ELR (cell line): ENCODE results near the gene BNC2.

Experiments used
- DNase-seq: peaks from one replicate; pipeline ENCODE4 v3.0.0-alpha.2; 2015; ENCODE audit warnings: low read depth

BNC2 gene

DNA sequence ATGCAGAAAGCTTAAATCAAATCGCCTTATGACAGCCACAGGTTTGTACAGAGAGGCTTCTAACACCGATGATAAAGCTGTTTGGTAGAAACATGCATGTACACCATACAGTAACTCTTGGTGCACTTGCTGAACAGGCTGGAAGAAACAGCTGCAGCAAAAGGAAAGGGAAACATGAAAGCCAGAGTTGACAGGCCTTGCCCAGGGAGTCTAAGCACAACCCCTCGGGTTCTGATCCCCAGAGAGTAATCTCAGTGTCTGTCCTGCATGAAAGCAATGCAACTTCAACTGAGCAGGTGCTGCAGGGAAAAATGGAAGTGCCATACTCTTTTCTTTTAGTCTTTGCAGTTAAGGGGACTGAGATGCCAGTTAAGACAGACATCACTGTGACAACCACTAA lies 419.9 kb downstream of the BNC2 start:
- no peak for DNase-seq

DNA sequence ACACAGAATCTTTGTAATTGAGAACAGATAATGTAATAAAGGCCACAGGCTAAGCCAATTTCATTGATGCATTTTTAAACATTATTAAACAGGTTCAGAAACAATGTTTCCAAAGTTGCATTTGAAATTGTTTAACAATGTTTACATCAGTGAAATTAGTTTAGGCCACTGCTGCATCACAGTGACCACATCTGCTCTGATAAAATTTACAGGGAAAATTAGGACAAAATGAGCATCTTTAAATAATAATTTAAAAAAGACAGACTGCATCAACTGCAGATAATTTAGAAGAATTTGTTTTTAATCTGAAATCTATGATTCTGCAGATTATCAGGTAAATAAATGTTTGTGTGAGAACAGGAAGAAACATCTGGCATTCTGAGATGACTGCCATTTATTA lies 420.4 kb downstream of the BNC2 start:
- no peak for DNase-seq

DNA sequence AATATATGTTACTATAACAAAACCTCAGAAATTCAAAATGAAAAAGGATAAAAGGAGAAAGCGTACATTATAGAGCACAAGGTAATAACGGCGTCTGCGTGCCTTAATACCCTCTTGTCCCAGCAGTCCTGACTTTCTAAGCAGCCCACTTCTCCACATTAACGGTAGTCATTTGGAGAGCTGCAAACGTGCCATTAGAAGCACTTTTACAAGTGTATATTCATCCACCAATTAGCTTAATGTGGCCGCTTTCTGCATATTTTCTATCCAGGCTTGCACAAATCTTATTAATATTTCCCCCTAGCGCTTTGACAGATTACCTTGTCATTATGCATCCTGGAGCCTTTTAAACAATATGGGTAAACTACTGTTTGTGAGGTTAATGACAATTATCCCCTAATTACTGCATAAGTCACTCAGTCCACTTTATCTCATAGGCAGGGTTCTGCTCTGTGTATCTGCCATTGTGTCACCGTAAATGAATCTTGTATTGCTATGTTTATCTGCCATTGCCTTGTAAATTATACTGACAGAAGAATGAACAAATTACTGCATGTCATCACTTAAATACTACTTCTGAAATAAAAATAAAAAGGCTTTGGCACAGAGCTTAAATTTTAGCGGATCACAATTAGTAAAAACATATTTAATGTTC lies 421.3 kb downstream of the BNC2 start:
- no peak for DNase-seq

DNA sequence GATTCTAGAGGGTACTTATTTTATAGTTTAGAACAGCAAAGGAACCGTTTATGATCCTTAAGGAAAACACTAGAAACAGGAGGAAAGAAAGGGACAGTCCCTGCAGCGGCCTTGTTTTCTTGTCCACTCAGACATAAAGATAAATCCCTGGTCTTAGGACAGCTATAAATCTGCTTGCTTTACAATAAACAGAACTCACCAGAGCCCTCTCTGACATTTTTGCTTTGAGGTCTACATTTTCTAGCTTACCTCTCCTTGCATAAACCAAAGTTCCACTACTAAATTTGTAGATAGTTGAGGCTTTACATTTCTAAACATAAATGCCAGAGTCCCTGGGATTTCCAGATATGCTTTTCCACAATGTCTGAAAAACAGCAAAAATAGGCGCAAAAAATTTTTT lies 422.5 kb downstream of the BNC2 start:
- DNase-seq: no peak

DNA sequence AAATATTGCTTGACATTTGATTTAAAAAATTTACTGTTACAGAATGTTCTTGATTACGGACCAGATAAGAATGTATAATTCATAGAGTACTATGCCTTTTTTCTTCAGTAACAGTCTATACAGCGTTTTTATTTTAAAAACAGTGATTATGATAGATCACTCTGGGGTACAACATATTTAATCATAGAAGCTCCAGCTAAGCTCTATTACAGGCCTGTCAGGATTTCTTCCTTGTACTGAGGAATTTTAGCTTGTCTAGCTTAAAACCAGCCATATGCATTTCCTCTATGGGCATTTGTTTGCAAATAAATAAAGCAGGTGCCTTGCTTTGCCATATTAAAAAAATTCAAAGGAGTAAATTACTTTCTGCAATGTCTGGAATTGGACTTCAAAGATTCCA lies 423.8 kb downstream of the BNC2 start:
- no peak for DNase-seq

DNA sequence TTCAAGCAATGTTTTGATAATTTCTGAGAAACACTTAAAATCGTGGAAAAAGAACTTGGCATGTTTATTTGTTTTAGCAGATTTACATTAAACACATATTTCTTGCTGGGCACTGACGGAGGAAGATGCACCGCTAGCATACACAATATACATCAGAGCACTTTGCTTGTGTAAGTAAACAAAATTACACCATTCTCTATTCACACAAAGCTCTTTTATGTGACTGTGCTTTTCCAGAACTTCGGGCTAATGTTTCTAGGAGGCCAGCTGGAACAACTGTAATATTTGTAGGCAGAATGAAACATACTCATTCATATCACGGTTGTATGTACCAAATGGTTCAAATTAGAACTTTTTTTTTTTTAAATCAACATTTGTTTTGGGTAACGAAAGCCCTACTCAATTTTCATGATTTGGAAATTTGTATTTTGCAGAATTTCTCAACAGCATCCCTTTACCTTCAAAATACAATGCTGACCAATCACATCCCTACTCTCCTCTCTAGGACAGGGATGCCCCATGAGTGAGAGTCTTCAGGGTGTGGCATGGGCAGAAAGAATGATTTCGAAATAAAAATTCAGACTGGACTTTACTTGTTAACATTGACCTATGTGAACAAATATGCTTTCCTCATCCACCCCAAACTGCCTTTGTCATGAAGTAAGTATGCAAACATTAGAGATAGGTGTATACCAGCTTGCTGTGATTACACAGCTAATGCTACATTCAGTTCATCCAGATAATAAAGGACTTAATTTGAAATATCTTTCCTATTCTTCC lies 425.1 kb downstream of the BNC2 start:
- DNase-seq: peak; percentile 21

DNA sequence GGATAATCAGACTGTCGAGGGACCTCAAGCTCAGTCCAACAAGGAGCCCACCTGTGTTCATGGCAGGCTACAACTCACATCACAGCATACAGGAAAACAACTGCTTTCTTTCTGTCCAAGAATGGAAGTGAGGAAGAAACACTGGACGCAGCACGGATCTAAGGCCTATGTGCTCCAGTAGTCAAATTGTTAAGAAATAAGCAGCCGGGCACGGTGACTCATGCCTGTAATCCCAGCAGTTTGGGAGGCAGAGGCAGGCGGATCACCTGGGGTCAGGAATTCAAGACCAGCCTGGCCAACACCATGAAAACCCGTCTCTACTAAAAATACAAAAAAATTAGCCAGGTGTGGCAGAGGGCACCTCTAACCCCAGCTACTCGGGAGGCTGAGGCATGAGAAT lies 427.8 kb downstream of the BNC2 start:
- DNase-seq: peak; percentile 66

DNA sequence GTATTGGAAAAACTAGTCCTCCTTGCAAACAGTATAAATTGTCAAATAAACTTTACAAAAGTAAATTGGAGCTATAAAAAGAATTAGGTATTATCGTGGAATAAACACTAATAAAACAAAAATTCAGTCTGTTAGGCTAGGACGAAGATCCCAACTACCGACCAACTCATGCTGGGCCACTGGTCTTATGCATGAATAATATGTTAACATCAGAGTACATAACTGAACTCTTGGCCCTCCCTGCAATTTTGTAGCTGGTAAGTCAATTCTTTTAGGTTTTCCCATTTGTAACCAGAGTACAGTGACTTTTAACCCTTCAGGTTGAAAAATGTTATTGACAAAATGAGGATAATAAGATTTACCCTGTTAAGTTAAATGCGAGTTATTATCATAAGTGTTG lies 428.7 kb downstream of the BNC2 start:
- no peak for DNase-seq

DNA sequence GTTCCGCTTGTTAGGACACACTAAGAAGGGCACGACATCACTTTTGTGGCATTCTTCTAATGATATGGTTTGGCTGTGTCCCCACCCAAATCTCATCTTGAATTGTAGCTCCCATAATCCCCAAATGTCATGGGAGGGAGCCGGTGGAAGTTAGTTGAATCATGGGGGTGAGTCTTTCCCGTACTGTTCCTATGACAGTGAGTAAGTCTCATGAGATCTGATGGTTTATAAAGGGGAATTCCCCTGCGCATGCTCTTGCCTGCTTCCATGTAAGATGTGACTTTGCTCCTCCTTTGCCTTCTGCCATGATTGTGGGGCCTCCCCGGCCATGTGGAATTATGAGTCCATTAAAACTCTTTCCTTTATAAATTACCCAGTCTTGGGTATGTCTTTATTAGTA lies 431.6 kb downstream of the BNC2 start:
- peak; percentile 24 for DNase-seq

DNA sequence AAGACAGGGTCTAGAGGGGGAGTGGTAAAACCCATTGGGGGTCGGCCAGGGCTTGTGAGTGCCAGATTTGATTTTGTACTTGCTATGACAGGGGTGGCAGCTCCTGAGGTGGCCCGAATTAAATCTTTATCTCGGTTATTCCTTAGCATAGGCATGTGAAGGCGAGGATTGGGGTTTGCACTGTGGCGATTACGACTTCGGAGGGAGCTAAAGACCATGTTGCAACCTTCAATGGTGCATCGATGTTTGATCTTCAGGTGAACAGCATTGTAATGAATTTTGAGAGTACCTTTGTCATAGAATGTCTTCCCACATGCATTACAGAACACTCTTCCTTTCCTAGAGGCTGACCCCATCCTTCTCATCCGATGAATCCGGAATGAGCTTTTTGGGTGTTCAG lies 433.9 kb downstream of the BNC2 start:
- no peak for DNase-seq

DNA sequence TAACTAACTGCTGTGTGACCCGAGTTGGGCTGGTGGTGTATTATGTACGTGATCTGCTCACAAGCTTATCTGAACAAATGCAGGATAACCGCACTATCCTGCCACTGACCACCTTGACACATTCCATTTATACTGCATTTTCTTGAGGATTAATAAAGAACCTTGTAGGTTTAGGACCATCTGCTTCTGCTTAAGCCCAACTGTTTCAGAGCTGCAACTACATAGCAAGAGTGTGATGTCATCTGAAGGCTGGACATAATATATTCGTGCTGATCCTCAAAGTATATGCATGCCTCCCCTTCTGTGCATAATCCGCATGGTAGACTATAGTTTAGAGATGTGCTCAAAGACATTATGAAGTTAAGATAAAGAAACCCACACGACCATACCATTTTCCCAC lies 435.9 kb downstream of the BNC2 start:
- peak; percentile 29 for DNase-seq

DNA sequence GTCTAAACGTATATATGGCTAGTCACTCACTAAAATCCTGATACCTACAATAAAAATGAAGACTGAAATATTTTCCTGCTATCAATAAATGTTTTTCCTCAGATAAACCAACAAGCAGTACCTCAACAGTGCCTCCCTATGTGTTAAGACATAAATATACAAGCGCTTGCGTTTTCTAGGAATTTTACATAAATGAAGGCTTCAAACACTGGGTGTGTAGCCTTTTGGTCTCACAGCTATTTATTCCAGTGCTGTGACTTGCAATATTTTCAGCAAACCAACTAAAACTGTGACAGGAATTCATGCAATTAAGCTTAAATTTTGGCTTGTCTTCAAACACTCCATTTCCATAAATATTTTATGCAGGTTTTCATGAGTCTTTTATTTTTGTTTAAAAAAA lies 437.0 kb downstream of the BNC2 start:
- no peak for DNase-seq

DNA sequence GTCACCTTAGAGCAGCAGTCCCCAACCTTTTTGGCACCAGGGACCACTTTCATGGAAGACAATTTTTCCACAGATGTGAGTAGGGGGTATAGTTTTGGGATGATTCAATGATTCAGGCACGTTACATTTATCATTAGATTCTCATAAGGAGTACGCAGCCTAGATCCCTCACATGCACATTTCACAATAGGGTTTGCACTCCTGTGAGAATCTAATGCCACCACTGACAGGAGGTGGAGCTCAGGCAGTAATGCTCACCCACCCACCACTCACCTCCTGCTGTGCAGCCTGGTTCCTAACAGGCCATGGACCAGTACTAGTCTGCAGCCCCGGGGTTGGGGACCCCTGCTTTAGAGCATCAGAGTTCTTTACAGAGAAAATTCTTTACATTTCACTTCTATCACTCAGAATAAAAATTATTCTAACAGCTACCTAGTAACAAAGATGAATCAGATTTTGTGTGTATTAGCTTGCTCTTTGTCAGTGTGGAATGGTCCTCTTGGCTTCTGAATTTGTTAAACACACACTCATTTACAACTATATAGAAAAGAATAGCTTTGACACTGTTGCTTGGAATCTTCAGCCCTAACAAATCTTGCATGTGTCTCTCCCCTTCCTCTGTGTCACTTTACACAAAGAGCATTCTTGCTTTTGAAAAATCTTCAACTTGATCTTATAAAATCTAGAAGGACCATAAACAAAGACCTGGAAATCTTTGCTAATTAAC lies 438.6 kb downstream of the BNC2 start:
- DNase-seq: no peak

DNA sequence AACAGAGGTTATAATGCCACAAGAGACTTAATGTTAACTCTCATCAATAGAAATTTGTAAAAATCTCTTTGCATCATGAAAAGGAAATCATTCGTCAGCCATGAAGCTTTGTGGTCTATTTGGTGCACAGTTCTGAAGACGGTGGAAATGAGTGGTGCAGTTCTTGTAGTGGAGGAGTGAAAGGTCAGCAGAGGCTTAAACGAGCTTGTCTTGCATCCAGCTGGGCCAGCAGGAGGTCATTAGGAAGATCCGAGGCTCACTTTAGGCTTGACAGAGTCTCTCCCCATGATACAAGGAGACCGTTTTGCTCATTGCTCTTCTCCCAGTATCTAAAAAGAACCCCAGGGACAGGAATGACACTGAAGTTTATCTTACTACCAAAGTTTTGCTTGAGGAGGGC lies 440.8 kb downstream of the BNC2 start:
- no peak for DNase-seq

DNA sequence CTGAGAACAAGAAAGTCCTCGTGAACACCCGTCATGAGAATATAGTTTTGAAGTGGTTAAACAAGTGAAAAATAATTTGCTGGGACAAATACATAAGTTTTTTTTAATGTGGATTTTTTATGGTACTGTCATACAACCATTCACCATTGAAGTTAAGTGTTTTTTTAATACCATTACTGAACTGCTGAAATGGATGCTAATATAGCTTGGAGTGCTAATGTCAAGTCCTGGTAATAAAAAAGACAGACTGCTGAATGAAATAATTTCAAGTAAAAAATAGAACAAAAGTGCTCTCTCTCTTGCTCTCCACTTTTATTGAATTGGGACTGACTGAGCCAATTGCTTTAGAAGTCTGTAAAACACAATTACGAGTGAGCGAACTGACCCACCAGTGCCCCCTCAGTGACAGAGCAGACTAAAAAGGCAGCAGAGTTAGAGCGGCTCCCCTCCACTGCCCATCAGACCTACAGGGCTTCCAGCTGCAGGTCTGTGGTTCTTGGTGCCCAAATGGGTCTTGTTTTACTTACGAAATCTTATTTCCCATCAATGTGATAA lies 442.5 kb downstream of the BNC2 start:
- no peak for DNase-seq

DNA sequence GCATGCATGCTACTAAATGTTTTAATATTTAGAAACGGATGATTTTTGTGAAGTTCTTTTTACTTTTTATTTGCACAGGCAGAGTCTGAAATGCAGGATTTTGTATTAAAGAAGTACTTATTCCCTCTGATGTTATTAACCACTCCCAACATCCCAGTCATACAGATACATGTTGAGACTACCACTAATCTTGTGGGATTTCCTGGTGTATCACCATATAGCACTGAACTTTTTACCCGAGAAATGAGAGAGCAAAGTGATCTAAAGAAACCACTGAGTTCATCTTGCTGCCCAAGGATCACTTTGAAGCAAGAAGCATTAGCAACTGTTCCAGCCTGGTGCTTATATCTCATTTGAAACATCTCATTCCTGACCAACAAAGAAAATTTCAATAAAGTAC lies 443.8 kb downstream of the BNC2 start:
- DNase-seq: no peak

DNA sequence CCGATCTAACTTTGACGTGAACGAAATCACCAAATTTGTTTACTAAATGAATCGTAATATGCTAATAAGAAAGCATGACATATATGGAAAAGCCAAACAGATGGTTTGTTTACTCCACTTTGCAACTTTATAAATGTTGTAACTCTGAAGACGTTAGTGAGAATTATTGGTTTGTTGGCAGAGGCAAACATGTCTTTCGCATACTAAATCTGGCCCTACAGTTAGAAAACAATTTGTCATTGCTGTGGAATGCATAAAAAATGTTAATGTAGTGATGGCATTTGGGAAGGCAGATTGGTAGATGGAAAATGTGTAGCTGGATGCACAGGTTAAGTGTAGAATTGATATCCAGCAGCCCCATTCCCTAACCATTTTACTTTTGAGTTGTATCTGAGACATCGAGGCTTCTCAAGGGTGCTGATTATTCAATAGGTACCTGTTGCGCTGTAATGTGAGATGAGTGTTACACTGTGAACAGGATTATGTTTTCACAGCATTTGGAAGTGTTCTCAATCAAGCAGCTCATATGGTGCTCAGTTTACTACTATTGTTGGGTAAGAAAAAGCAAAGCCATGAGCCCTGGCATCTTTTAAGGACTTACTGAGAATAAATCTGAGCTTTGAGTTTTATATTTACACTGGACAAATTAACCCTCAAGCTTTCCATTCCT lies 444.8 kb downstream of the BNC2 start:
- DNase-seq: peak; percentile 72

DNA sequence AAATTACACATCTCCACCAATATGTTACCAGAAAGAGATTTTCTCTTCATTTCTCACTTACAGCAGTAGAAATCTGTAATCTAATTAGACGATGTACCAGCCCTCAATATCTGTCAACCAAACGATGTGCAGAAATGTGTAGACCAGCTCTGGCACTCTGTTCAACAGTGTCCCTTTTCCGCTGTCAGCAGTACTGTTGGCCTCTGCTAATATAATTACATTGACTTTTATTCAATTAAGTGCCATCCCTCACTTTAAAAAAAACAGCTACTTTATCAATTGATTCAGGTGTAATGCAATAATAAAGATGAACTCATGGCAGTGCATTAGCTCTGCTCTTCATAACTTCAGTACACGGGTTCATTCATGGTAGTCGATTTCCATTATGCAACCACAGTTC lies 448.4 kb downstream of the BNC2 start:
- no peak for DNase-seq

DNA sequence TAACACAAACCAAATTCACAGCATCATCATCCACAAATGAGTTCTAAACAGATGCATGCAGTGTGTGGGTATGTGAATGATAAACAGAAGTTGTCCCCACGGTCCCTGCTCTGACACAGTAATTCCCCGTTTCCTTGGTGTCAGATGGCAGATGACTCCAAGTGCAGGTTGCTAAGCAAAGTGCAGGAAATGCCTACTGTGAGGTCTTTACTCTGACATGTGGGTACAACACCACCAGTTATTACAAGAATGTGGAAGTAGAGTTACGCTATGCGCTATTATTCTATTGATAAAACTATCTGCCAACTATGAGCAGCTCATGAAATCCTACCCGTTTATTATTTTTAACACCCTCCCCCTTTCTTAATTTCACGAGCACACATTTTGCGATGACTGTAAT lies 448.9 kb downstream of the BNC2 start:
- DNase-seq: no peak

DNA sequence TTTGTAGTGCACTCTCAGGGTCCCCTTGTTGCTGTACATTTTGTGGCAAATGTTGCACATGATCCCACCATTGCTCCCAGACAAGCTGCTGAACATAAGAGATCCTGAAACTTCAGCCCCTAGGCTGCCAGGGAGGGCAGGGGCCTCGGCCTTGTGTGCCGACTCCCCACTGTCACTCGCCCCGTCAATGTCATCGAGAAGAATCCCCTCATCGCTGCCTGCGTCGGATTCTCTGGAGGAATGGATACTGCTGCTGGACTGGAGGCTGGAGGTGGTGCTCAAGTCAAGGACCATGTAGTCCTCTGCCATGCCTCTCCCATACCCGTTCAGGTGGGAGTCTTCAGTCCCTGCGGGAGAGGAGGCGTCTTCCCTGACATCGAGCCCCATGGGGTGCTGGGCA lies 451.3 kb downstream of the BNC2 start:
- no peak for DNase-seq

DNA sequence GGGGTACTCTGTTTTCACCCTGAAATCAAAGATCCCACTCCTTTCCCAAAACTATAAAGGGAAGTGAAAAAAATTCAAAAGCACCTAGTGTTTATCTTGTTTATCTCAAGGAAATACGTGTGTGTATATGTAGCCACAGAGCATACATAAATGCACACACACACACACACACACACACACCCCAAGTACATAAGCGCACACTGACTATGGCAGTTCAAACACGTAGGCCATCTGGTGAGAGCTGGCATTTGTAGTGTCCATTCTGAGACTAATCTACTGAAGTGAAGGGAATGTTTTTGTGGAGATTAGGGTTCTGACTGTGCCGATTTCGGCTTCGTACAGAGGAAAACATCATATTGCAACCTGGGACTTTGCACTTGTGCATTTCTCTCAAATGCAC lies 451.7 kb downstream of the BNC2 start:
- no peak for DNase-seq

DNA sequence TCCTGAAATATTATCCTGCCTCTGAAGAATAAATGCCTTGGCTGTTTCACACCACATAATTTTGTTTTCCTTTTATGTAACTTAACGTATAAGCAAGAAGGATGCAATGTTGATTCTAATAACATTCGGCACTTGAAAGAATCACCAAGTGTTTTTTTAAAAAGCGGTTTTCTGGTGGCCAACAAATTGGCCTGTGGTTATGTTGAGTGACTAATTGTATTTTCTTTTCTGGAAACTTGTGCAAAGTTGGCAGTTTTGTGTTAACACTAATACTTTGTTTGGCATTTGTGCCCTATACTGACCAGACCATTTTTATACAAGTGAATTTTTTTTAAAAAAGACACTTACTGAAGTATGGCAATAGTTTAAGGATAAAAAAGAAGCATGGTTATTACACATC lies 452.7 kb downstream of the BNC2 start:
- peak; percentile 55 for DNase-seq
